Fibroblast of villous mesenchyme (primary cell): Measurements from ENCODE around the gene IL12B. TPM values are rescaled to one million over a fixed set of nuclear protein-coding genes. Genes with fewer than 3 reads are reported as not detected.
A peak's percentile ranks its signal among the peaks of the same experiment; 100 is the strongest.

ENCODE experiments used
- DNase-seq: peaks from one replicate; pipeline ENCODE4 v3.0.0-alpha.2; 2010; ENCODE audit warnings: low read depth
- H3K4me3 ChIP-seq: 2 replicates; pipeline ENCODE4 v1.5.1; 2011; ENCODE audit warnings: low read depth, mild to moderate bottlenecking, low read length
- total RNA-seq: library from RNA; depleted of rRNA; stranded (reverse); fragments of >200 nt; gene quantifications from 2 replicates; pipeline ENCODE4 v1.2.3, GENCODE V29; 2012
- TF ChIP-seq, protein P1 (sequence below): IDR thresholded peaks from 2 replicates; pipeline ENCODE4 v1.5.1; 2012; ENCODE audit warnings: low read depth, mild to moderate bottlenecking, low read length; ENCODE audit not compliant: insufficient read depth

IL12B gene
- total RNA-seq, 1 donor: not detected

DNA sequence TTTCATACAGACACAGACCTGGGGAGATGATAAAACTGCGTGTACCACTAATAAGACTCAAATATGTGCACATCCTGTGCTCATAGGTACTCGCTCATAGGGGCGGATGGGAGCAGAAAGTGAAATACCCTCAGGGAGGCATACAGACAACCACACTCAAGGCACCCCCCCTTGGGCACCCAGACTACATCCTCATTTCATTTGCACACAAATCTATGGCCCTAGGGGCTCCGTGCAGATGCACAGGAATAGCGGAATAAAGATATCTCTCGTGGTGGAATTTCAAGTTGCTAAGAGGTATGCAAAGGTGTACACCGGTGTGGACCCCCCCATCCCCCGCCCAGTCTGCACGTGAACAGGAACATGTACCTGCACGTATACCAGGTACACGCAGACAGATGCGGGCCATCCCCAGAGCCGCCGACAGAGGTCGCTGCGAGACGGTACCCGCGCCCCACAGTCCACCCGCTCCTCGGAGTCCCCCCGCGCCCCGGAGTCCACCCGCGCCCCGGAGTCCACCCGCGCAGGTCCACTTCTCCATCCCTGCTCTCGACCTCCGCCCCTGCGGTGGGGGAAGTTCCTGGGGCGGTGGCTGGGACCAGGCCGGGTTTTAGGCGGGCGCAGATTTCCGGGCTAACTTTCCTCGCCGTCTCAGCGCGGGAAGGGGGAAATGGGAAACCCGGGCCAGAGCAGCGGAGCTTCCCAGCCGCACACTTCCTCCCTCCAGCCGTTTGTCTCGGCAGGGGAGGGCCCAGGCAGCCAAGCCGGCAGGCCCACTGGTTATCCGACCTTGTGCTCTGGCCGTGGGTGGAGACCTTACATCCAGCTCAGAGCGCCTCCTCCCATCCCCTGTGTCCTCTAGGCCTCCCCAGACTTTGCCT is 1.0 kb upstream of the IL12B start:
- peak; percentile 25 for DNase-seq
- peak overlapping the region; percentile 60 for H3K4me3 ChIP-seq
- TF ChIP-seq, protein P1, sequence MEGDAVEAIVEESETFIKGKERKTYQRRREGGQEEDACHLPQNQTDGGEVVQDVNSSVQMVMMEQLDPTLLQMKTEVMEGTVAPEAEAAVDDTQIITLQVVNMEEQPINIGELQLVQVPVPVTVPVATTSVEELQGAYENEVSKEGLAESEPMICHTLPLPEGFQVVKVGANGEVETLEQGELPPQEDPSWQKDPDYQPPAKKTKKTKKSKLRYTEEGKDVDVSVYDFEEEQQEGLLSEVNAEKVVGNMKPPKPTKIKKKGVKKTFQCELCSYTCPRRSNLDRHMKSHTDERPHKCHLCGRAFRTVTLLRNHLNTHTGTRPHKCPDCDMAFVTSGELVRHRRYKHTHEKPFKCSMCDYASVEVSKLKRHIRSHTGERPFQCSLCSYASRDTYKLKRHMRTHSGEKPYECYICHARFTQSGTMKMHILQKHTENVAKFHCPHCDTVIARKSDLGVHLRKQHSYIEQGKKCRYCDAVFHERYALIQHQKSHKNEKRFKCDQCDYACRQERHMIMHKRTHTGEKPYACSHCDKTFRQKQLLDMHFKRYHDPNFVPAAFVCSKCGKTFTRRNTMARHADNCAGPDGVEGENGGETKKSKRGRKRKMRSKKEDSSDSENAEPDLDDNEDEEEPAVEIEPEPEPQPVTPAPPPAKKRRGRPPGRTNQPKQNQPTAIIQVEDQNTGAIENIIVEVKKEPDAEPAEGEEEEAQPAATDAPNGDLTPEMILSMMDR: peak; percentile 83

- TF ChIP-seq, protein P1: no peak
- no peak for DNase-seq
- no peak overlapping the region for H3K4me3 ChIP-seq
Measured at GRCh38 chr5:159324986-159325385, 5.3 kb downstream of the IL12B start.

- TF ChIP-seq, protein P1: no peak
- peak; percentile 68 for DNase-seq
- no peak overlapping the region for H3K4me3 ChIP-seq
Measured at GRCh38 chr5:159324102-159324755, 6.1 kb downstream of the IL12B start.

- no peak overlapping the region for H3K4me3 ChIP-seq
- DNase-seq: no peak
- TF ChIP-seq, protein P1: no peak
Measured at GRCh38 chr5:159322180-159322579, 8.1 kb downstream of the IL12B start.

DNA sequence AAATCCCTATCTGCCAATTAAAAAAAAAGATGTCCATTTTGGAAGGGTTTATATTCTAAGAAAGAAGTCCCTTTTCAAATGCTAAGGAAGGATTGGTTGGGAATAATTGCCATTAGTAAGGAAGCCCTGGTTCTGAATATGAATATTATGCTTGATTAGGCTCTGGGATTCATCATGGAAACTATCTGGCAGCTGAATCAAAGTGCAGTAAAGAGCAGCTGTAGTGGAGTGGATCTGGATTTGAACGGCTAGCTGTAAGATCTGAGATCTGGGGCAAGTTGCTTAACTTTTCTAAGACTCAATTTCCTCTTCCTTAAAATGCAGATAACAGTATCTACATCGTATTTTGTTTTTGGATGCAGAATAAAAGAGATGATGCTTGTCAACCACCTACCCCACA is 10.5 kb downstream of the IL12B start:
- DNase-seq: no peak
- H3K4me3 ChIP-seq: no peak overlapping the region
- TF ChIP-seq, protein P1: no peak

GRCh38 chr5:159319363-159319762 is 10.9 kb downstream of the IL12B start:
- no peak overlapping the region for H3K4me3 ChIP-seq
- TF ChIP-seq, protein P1: no peak
- DNase-seq: no peak
